NCI-H1105 (cell line): ENCODE measurements around the gene RBFOX2.
"Not testable (repeated sequence)": the region's sequence is repeated elsewhere in the genome, so short reads cannot be mapped to it uniquely, and the experiment has no call there.

Experiments
- DNase-seq: peaks from one replicate; lab custom pipeline; 2025; lab: John Stamatoyannopoulos, UW

The RBFOX2 gene

GRCh38 chr22:36008565-36008964 lies 20.1 kb downstream of the RBFOX2 start:
- no peak for DNase-seq

DNA sequence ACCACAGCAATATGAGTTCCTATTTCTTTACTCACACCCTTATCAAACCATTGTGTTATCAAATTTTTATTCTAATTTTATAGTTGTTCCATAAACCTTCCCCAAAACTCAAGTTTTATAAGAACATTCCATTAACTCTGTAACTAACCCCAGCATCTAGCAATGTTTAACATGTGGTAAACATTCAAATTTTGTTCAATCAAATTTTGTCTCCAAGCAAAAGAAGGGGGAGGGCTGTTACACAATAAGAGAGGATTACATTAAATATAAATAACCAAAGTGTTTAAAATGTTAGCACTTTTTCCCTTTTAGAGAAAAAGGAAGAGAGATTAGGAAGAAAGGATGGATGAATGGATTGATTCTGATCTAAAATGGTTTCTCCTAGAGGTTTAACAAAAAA lies 20.5 kb downstream of the RBFOX2 start:
- DNase-seq, result no peak

DNA sequence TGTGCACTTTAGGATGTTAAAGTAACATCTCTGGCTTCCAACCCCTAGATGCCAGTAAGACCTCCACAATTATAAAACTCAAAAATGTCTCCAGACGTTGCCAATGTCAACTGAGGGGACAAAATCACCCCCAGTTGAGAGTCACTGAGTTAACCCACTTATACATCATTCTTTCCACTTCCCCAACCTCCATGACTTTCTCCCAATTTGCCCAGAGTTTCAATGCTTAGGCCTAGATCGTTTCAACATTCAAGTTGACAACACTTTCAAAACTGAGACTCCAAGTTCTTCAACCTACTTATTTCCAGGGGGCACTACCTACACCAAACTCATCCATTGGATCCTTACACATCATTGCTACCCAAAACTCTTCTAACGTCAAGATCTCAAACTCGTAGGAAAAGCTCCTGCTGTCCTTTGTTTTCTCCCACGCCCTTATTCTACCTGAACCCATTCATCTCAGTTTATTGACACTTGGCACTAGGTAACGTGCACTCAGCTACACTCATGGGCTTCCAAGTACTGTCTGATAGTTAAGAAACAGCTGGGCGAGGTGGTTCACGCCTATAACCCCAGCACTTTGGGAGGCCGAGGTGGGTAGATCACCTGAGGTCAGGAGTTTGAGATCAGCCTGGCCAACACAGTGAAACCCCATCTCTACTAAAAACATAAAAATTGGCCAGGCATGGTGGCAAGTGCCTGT lies 24.5 kb downstream of the RBFOX2 start:
- DNase-seq, result no peak

- no peak for DNase-seq
These were observed 25.8 kb downstream of the RBFOX2 start for GRCh38 chr22:36002718-36003260.

DNA sequence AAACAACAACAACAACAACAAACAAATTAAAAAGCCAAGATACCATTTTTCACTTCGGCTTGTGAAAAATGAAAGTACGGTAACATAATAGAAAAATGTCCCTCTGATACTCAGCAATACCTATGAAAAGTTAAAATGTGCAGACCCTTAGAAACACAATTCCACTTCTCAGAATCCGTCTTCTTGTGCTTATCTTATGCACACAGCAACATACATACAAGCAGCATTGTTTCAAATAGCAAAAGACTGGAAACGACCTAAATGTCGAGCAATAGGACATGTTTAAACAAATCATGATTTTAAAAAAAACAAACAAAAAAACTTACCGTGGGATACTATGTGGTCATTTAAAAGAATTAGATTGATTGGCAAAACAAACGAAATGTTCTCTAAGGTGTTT lies 26.5 kb downstream of the RBFOX2 start:
- DNase-seq, result no peak

DNA sequence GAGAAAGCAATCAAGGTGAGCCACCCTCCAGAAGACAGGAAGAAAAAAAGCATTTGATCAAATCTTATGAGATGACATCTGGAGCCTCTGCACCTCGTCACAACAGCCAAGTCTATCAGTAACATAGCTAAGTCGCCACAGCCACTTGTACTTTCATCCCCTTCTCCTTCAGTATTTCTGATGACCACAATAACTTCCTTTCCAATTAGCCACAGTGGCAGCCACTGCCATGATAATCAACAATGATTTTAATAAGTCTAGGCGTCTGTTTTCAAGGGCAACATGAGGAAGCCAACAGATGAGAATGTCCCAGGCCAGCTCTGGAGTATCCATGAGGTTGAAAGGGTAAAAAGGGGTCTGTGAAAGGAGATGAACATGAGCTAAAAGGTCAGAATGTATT lies 29.9 kb downstream of the RBFOX2 start:
- DNase-seq, result no peak

DNA sequence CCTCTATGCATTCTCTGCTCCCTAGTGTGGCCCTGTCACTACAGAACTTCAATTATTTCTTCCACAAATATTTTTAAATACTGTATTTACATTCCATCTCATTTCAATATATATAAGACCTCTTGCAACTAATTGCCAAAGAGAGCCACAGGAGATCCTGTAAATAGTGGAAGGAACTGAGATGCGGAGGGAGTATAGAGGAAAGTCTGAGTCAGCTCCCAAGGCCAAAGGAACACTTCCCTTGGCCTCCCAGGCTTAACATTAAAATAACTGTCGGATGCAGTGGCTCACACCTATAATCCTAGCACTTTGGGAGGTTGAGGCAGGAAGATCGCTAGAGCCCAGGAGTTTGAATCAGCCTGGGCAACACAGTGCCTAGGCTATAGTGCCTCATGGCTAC lies 31.2 kb downstream of the RBFOX2 start:
- no peak for DNase-seq

GRCh38 chr22:35996596-35996995 lies 32.0 kb downstream of the RBFOX2 start:
- DNase-seq, result no peak

GRCh38 chr22:35995772-35996171 lies 32.9 kb downstream of the RBFOX2 start:
- DNase-seq, result no peak

DNA sequence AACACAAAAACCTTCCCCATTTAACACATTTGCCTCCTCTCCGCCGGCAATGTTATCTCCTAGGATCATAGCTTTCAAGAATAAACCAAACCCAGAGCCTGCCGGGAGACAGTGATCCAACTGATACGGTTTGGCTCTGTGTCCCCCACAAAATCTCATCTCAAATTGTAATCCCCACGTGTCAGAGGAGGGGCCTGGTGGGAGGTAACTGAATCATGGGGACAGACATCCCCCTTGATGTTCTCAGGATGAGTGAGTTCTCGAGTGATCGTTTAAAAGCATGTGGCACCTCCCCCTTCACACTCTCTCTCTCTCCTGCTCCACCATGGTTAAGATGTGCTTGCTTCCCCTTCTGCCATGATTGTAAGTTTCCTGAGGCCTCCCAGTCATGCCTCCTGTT lies 33.3 kb downstream of the RBFOX2 start:
- no peak for DNase-seq

DNA sequence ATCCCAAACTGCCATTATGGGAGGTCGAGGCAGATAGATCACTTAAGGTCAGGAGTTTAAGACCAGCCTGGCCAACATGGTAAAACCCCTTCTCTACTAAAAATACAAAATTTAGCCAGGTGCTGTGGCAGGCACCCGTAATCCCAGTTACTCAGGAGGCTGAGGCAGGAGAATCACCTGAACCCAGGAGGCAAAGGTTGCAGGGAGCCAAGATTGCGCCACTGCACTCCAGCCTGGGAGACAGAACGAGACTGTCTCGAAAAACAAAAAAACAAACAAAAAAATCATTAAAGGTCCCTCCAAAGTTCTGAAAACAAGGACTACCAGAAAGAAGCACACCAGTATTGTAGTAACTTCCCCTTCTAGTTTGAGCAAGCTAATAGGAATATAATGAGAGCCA lies 34.9 kb downstream of the RBFOX2 start:
- DNase-seq, result not testable (repeated sequence)

- no peak for DNase-seq
These were observed 35.4 kb downstream of the RBFOX2 start for GRCh38 chr22:35993048-35993714.

DNA sequence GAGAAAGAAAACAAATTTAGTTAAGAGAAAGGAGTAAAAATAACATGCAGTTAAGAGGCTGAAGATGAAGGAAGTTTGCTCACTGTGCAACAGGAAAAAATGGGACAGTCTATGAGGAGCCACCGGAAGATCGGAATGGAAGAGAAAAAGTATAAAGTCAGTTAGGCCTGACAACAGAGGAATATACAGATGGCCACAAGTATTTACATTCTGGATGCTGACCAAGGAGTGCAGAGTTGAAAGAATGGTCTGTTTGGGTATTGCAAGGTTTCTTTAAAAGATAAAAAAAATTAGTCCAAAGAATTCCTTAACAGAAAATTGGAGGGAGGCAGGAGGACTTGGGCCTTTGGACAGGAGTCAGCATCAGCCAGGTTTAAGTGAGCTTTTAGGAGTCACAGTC lies 37.5 kb downstream of the RBFOX2 start:
- DNase-seq, result no peak

GRCh38 chr22:35988030-35988429 lies 40.6 kb downstream of the RBFOX2 start:
- DNase-seq, result no peak

GRCh38 chr22:35987487-35987886 lies 41.1 kb downstream of the RBFOX2 start:
- no peak for DNase-seq

- no peak for DNase-seq
These were observed 42.5 kb downstream of the RBFOX2 start for GRCh38 chr22:35986088-35986487.

DNA sequence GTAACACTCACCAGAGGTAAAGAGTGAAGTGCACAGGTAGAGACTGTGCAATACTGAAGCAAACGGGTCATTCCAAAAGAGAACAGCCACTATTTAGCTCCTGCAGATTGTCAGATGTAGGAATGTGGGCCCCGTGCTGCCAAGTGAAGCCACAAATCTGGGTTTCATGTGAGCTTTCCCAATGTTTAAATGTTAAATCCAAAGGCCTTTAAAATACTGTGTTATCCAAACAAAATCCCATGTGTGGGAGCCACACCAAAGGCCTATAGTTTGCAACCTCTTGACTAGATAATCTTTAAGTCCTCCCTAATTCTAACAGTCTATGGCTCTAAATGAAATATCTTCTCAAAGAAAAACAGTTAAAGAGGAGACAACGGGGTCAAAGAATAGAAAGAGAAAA lies 43.3 kb downstream of the RBFOX2 start:
- DNase-seq, result no peak

DNA sequence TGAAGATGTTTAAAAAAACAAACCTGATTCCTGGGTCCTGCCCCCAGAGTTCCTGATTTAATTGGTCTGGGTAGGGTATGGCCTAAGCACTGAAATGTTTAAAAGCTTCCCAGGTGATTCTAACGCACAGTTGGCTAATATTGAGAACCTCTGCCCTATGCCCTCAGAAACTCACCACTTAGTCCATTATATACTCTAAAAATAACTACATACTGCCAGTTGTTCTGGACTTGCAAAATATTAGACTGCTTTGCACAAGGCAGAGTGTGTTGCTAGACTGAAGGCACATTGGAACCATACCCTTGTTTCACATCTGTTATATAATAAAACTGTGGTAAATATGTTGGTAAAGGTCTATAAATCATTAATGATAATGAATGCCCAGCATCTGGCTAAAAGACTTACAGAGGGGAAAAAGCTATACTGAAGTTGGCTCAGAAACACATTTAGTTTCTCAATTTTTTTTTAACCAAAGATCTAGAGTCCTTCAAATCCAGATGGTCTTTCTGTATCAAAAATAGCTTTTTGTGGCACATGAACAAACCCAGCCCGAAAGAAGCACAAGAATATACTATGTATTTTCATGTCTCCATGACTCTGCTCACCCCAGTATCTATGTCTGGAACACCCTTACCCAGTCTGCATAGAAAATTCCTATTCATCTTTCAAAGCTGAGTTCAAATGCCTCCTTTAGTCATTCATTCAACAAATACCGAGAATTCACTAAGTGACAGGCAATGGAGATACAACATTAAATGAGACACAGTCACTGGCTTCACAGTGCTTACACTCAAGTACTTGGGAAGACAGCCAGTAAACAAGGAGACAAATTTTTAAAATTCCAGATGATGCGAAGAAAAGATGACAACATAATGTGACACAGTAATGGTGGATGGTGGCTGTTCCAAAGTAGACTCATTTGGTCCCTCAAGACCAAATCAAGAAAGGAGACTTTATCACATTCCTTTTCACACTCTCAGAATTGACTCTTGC lies 44.1 kb downstream of the RBFOX2 start:
- no peak for DNase-seq

DNA sequence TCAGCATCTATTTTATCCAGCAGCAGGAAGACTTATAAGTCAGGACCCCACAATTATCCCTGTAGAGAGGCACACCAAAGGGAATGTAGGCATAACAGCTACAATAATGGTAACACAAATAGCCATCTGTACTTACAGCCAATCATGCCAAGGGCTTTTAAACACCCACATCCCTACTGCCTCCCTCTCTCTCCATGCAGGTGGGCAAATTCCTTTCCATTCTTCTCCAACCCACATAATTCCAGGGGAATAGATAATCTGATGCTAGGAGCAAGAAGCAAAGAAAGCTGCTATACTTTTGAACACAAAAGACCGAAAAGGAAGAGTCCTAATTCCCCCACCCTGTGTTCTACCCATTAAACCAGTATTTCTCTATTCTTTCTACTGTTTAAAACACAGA lies 46.7 kb downstream of the RBFOX2 start:
- DNase-seq, result no peak

GRCh38 chr22:35978889-35979288 lies 49.7 kb downstream of the RBFOX2 start:
- DNase-seq, result no peak

- no peak for DNase-seq
These were observed 50.4 kb downstream of the RBFOX2 start for GRCh38 chr22:35978201-35978600.

DNA sequence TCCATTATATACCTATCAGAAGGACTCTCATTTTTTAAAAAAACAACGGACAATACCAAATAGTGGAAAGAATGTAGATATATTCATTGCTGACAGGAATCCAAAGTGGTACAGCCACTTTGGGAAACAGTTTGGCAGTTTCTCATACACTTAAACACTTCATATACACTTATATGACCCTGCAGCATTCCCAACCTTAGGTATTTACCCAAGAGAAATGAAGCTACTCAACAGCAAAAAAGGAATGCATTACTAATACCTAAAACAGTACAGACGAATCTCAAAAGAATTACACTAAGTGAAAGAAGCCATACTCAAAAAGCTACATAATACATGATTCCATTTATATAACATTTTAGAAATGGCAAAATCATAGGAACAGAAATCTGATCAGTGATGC lies 51.5 kb downstream of the RBFOX2 start:
- no peak for DNase-seq
